ENCODE measurements around the gene COG5.
"Not testable (repeated sequence)": the region's sequence is repeated elsewhere in the genome, so short reads cannot be mapped to it uniquely, and the experiment has no call there.

DNA sequence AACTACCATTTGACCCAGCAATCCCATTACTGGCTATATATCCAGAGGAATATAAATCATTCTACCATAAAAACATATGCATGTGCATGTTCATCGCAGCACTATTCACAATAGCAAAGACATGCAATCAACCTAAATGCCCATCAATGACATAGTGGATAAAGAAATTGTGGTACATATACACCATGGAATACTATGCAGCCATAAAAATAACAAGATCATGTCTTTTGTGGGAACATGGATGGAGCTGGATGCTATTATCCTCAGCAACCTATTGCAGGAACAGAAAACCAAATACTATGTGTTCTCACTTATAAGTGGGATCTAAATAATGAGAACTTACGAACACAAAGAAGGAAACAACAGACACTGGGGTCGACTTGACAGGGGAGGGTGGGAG is 316.9 kb downstream of the COG5 start:
- TF ChIP-seq, protein P1, sequence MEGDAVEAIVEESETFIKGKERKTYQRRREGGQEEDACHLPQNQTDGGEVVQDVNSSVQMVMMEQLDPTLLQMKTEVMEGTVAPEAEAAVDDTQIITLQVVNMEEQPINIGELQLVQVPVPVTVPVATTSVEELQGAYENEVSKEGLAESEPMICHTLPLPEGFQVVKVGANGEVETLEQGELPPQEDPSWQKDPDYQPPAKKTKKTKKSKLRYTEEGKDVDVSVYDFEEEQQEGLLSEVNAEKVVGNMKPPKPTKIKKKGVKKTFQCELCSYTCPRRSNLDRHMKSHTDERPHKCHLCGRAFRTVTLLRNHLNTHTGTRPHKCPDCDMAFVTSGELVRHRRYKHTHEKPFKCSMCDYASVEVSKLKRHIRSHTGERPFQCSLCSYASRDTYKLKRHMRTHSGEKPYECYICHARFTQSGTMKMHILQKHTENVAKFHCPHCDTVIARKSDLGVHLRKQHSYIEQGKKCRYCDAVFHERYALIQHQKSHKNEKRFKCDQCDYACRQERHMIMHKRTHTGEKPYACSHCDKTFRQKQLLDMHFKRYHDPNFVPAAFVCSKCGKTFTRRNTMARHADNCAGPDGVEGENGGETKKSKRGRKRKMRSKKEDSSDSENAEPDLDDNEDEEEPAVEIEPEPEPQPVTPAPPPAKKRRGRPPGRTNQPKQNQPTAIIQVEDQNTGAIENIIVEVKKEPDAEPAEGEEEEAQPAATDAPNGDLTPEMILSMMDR (IDR thresholded peaks at IDR 0.05 in 4 of 5, conservative IDR thresholded peaks at IDR 0.05 in 1 of 5), result not testable (repeated sequence)
- TF ChIP-seq POLR2A (IDR thresholded peaks at IDR 0.05), result not testable (repeated sequence)
